RWPE1 (cell line): ENCODE measurements around the gene TTYH1.
A peak's percentile ranks its signal among the peaks of the same experiment; 100 is the strongest.
"Not testable (repeated sequence)": the region's sequence is repeated elsewhere in the genome, so short reads cannot be mapped to it uniquely, and the experiment has no call there.

Source experiments
- CTCF ChIA-PET: fragments of 350-600 bp; sonication (Branson Sonifier 250); formaldehyde crosslinking; extraction: SDS; loops from one replicate; lab custom pipeline; 2021; lab: Yijun Ruan, JAX
- POLR2A ChIA-PET: fragments of 400-600 bp; formaldehyde crosslinking; extraction: SDS; loops from one replicate; lab custom pipeline; 2020; ENCODE audit warnings: antibody characterized with exemption; ENCODE audit not compliant: low non-redundant PET; lab: Yijun Ruan, JAX
- DNase-seq: peaks from one replicate; pipeline ENCODE4 v3.0.0; 2012; ENCODE audit warnings: low spot score
- H3K27ac ChIP-seq: fragments of 450-650 bp; 2 replicates; pipeline ENCODE4 v1.5.1; 2017
- TF ChIP-seq, protein P1 (sequence below): fragments of 450-650 bp; conservative IDR thresholded peaks from 2 replicates; pipeline ENCODE4 v1.5.1; 2017; ENCODE audit warnings: low read depth, mild to moderate bottlenecking

The TTYH1 gene

DNA sequence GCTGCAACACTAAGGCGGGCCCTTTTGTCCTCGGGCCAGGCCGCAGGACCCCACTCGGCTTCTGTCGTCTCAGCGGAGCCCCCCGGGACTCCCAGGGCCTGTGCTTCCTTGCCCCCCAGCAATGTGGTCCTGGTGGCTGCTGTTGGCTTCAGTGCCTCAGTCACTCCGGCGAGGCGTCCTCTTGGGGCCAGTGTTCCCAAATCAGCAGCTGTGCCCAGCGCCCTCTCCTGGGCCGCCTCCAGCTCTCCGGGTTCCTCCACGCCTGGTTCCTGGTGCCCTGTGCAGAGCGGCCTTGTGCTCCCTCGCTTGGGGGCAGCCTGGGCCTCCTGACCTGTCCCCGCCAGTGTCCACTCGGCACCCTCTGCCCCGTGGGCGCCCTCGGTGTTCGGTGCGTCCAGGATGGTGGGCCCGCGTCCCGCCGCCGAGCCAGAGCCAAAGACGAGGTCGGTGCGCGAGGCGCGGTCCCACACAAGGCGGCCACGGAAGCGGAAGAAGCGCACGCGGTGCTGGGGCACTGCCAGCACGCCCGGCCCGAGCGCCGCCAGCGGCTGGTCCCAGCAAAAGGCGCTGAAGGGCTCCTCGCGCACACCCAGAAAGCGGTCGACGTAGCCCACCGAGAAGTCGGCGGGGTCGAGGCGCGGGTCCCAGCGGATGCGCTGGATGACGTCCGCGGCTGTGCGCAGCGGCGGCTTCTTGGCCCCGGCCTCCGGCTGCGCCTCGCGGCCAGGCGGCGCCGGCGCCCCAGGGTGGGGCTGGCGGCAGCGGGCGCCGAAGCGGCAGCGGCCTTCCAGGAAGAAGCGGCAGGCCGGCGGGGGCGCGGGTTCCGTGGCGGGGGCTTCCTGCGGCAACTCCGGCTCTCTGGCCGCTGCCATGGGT is 47.6 kb downstream of the TTYH1 start:
- peak overlapping the region; percentile 99 for H3K27ac ChIP-seq
- TF ChIP-seq, protein P1, sequence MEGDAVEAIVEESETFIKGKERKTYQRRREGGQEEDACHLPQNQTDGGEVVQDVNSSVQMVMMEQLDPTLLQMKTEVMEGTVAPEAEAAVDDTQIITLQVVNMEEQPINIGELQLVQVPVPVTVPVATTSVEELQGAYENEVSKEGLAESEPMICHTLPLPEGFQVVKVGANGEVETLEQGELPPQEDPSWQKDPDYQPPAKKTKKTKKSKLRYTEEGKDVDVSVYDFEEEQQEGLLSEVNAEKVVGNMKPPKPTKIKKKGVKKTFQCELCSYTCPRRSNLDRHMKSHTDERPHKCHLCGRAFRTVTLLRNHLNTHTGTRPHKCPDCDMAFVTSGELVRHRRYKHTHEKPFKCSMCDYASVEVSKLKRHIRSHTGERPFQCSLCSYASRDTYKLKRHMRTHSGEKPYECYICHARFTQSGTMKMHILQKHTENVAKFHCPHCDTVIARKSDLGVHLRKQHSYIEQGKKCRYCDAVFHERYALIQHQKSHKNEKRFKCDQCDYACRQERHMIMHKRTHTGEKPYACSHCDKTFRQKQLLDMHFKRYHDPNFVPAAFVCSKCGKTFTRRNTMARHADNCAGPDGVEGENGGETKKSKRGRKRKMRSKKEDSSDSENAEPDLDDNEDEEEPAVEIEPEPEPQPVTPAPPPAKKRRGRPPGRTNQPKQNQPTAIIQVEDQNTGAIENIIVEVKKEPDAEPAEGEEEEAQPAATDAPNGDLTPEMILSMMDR = peak; percentile 56
- DNase-seq = no peak
- ChIA-PET POLR2A (interaction anchor here (0.6 to 1.0 kb wide), 2 partner anchors 10 to 14 kb away, joined by 3 to 4 read pairs; partner anchors contain the start of genes CDC42EP5 and LENG8), CTCF (interaction anchor here (0.5 to 1.5 kb wide), 2 partner anchors 10 to 15 kb away, joined by 3 to 5 read pairs; partner anchors contain the start of gene CDC42EP5)

GRCh38 chr19:54463531-54464043 is 48.3 kb downstream of the TTYH1 start, which contains the start of gene LENG9:
Gene LENG9, minus strand, starts transcription at chr19:54463778. Its CDS starts 252 bp downstream, at chr19:54463526.
- TF ChIP-seq, protein P1 = no peak
- POLR2A ChIA-PET = interaction anchor here (0.6 to 1.0 kb wide), 3 partner anchors 9 to 503 kb away, joined by 3 to 4 read pairs (median 3); partner anchors contain the start of genes CDC42EP5 and NLRP2
- CTCF ChIA-PET = no interaction called here
- H3K27ac ChIP-seq = peak within 1 kb of the TSS; percentile 99
- DNase-seq = peak; percentile 93

DNA sequence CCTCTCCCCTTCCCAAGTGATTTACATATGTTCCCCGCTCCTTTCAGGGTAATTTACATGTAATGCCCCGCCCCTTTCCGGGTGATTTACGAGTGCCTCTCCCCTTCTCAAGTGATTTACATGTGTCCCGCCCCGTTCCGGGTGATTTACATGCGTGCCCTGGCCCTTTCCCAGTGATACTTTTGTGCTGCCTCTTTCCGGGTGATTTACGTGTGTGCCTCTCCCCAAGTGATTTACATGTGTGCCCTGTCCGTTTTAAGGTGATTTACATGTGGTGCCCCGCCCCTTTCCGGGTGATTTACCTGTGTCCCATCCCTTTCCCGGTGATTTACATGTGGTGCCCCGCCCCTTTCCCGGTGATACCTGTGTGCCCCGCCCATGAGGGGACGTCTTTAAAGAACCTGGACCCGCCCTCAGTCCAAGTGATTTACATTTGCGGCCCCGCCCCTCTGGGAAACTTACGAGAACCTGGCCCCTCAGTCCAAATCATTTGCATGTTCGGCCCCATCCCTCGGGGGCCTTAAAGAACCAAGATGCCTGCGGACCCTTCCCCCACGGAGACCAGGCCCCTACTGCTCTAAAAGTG is 48.9 kb downstream of the TTYH1 start:
- ChIA-PET POLR2A (interaction anchor here (0.6 to 1.0 kb wide), 3 partner anchors 9 to 502 kb away, joined by 3 to 4 read pairs (median 3); partner anchors contain the start of genes CDC42EP5 and NLRP2), CTCF (no interaction called here)
- peak overlapping the region; percentile 99 for H3K27ac ChIP-seq
- peak; percentile 93 for DNase-seq
- TF ChIP-seq, protein P1 = no peak

GRCh38 chr19:54464630-54465425 is 49.6 kb downstream of the TTYH1 start:
- ChIA-PET POLR2A (no interaction called here), CTCF (no interaction called here)
- TF ChIP-seq, protein P1 = no peak
- DNase-seq = peak; percentile 78
- H3K27ac ChIP-seq = peak overlapping the region; percentile 99

DNA sequence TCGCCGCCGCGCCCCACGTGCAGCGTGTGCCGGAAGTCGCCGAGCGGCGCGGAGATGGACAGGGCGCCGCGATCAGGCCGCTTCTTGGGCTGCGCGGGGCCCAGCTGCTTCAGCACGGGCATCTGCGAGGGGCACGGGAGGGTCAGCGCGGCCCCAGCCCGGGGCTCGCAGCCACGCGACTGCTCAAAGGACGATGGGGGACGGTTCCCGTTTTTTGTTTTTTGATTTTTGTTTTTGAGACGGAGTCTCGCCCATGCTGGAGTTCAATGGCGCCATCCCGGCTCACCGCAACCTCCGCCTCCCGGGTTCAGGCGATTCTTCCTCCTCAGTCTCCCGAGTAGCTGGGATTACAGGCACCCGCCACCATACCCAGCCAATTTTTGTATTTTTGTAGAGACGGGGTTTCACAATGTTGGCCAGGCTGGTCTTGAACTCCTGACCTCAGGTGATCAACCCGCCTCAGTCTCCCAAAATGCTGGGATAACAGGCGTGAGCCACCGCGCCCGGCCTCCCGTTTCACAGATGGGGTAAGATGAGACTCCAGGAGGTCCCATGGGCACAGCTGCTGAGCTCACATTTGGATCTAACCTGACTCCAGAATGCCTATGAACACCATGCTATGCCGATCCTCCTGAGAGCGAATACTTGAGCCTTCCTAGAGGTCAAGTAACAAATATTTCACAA is 50.3 kb downstream of the TTYH1 start:
- CTCF ChIA-PET = interaction anchor here (0.6 kb wide), 1 partner anchor 211 kb away, joined by 5 read pairs; no protein-coding TSS in a partner anchor
- TF ChIP-seq, protein P1 = no peak
- H3K27ac ChIP-seq = peak overlapping the region; percentile 99
- DNase-seq = no peak
- POLR2A ChIA-PET = no interaction called here

- H3K27ac ChIP-seq = peak overlapping the region; percentile 99
- CTCF ChIA-PET = interaction anchor here (0.6 kb wide), 1 partner anchor 211 kb away, joined by 5 read pairs; no protein-coding TSS in a partner anchor
- POLR2A ChIA-PET, DNase-seq: not testable (repeated sequence)
Observed at GRCh38 chr19:54466110-54466480, 50.8 kb downstream of the TTYH1 start.
